Measurements from ENCODE around the gene TRIM45.
"Not testable (repeated sequence)": the region's sequence is repeated elsewhere in the genome, so short reads cannot be mapped to it uniquely, and the experiment has no call there.

TRIM45 gene

GRCh38 chr1:117113199-117113598, 8.3 kb downstream of the TRIM45 start:
- peaks cover 20% of the 10 kb centered on the region for H3K36me3 ChIP-seq (ENCODE audit: control insufficient read depth, insufficient read depth, low read length)
- peaks cover 11% of the 10 kb centered on the region for H3K4me1 ChIP-seq (ENCODE audit: control insufficient read depth, insufficient read depth, low read length)
- no peaks in the 10 kb centered on the region for H3K27me3 ChIP-seq (ENCODE audit: control insufficient read depth, insufficient read depth, low read length)
- no peak overlapping the region for H3K9ac ChIP-seq (ENCODE audit: low read depth, low read length)
- no peak overlapping the region for H3K4me3 ChIP-seq (ENCODE audit: low read depth, low read length)
- no peaks in the 10 kb centered on the region for H3K9me3 ChIP-seq (ENCODE audit: control insufficient read depth, insufficient read depth, low read length)

- peaks cover 15% of the 10 kb centered on the region for H3K36me3 ChIP-seq (ENCODE audit: control insufficient read depth, insufficient read depth, low read length)
- H3K4me3 ChIP-seq (ENCODE audit: low read depth, low read length): no peak overlapping the region
- no peaks in the 10 kb centered on the region for H3K27me3 ChIP-seq (ENCODE audit: control insufficient read depth, insufficient read depth, low read length)
- H3K9me3 ChIP-seq (ENCODE audit: control insufficient read depth, insufficient read depth, low read length): no peaks in the 10 kb centered on the region
- no peak overlapping the region for H3K9ac ChIP-seq (ENCODE audit: low read depth, low read length)
- H3K4me1 ChIP-seq (ENCODE audit: control insufficient read depth, insufficient read depth, low read length): peaks cover 11% of the 10 kb centered on the region
These were observed 9.4 kb downstream of the TRIM45 start for GRCh38 chr1:117112047-117112717.

GRCh38 chr1:117110774-117111173, 10.8 kb downstream of the TRIM45 start:
- Histone ChIP-seq H3K9me3 (ENCODE audit: control insufficient read depth, insufficient read depth, low read length) (no peaks in the 10 kb centered on the region), H3K9ac (ENCODE audit: low read depth, low read length) (no peak overlapping the region), H3K4me3 (ENCODE audit: low read depth, low read length) (no peak overlapping the region), H3K36me3 (ENCODE audit: control insufficient read depth, insufficient read depth, low read length) (peaks cover 7% of the 10 kb centered on the region), H3K27me3 (ENCODE audit: control insufficient read depth, insufficient read depth, low read length) (no peaks in the 10 kb centered on the region), H3K4me1 (ENCODE audit: control insufficient read depth, insufficient read depth, low read length) (peaks cover 9% of the 10 kb centered on the region)

GRCh38 chr1:117107364-117107763, 14.2 kb downstream of the TRIM45 start:
- Histone ChIP-seq H3K9ac (ENCODE audit: low read depth, low read length) (no peak overlapping the region), H3K36me3 (ENCODE audit: control insufficient read depth, insufficient read depth, low read length) (peaks cover 4% of the 10 kb centered on the region), H3K9me3 (ENCODE audit: control insufficient read depth, insufficient read depth, low read length) (no peaks in the 10 kb centered on the region), H3K27me3 (ENCODE audit: control insufficient read depth, insufficient read depth, low read length) (no peaks in the 10 kb centered on the region), H3K4me1 (ENCODE audit: control insufficient read depth, insufficient read depth, low read length) (peaks cover 4% of the 10 kb centered on the region), H3K4me3 (ENCODE audit: low read depth, low read length) (no peak overlapping the region)

- H3K27me3 ChIP-seq (ENCODE audit: control insufficient read depth, insufficient read depth, low read length): no peaks in the 10 kb centered on the region
- no peaks in the 10 kb centered on the region for H3K9me3 ChIP-seq (ENCODE audit: control insufficient read depth, insufficient read depth, low read length)
- H3K4me3 ChIP-seq (ENCODE audit: low read depth, low read length): no peak overlapping the region
- no peaks in the 10 kb centered on the region for H3K4me1 ChIP-seq (ENCODE audit: control insufficient read depth, insufficient read depth, low read length)
- no peak overlapping the region for H3K9ac ChIP-seq (ENCODE audit: low read depth, low read length)
- H3K36me3 ChIP-seq (ENCODE audit: control insufficient read depth, insufficient read depth, low read length): peaks cover 4% of the 10 kb centered on the region
These were observed 15.1 kb downstream of the TRIM45 start for GRCh38 chr1:117106478-117106877.

GRCh38 chr1:117105722-117106121, 15.8 kb downstream of the TRIM45 start:
- Histone ChIP-seq H3K36me3 (ENCODE audit: control insufficient read depth, insufficient read depth, low read length) (peaks cover 7% of the 10 kb centered on the region), H3K4me1 (ENCODE audit: control insufficient read depth, insufficient read depth, low read length) (no peaks in the 10 kb centered on the region), H3K4me3 (ENCODE audit: low read depth, low read length) (no peak overlapping the region), H3K27me3 (ENCODE audit: control insufficient read depth, insufficient read depth, low read length) (no peaks in the 10 kb centered on the region), H3K9ac (ENCODE audit: low read depth, low read length) (no peak overlapping the region), H3K9me3 (ENCODE audit: control insufficient read depth, insufficient read depth, low read length) (no peaks in the 10 kb centered on the region)

- H3K9me3 ChIP-seq (ENCODE audit: control insufficient read depth, insufficient read depth, low read length): no peaks in the 10 kb centered on the region
- no peaks in the 10 kb centered on the region for H3K27me3 ChIP-seq (ENCODE audit: control insufficient read depth, insufficient read depth, low read length)
- peaks cover 12% of the 10 kb centered on the region for H3K36me3 ChIP-seq (ENCODE audit: control insufficient read depth, insufficient read depth, low read length)
These were observed 16.6 kb downstream of the TRIM45 start for GRCh38 chr1:117104986-117105385.

GRCh38 chr1:117101858-117102257, 19.7 kb downstream of the TRIM45 start:
- not testable (repeated sequence) for H3K9me3 ChIP-seq (ENCODE audit: control insufficient read depth, insufficient read depth, low read length); H3K4me3 ChIP-seq (ENCODE audit: low read depth, low read length); H3K9ac ChIP-seq (ENCODE audit: low read depth, low read length); H3K27me3 ChIP-seq (ENCODE audit: control insufficient read depth, insufficient read depth, low read length); H3K4me1 ChIP-seq (ENCODE audit: control insufficient read depth, insufficient read depth, low read length)
- H3K36me3 ChIP-seq (ENCODE audit: control insufficient read depth, insufficient read depth, low read length): peaks cover 28% of the 10 kb centered on the region

More at GRCh38 chr1:117104986-117105385, 16.6 kb downstream of the TRIM45 start:
- Histone ChIP-seq H3K4me3 (ENCODE audit: low read depth, low read length) (no peak overlapping the region), H3K9ac (ENCODE audit: low read depth, low read length) (no peak overlapping the region), H3K4me1 (ENCODE audit: control insufficient read depth, insufficient read depth, low read length) (no peaks in the 10 kb centered on the region)

- no peaks in the 10 kb centered on the region for H3K4me1 ChIP-seq (ENCODE audit: control insufficient read depth, insufficient read depth, low read length)
These were observed 20.2 kb downstream of the TRIM45 start for GRCh38 chr1:117101334-117101733.

GRCh38 chr1:117098287-117098890, 23.2 kb downstream of the TRIM45 start:
- peaks cover 45% of the 10 kb centered on the region for H3K36me3 ChIP-seq (ENCODE audit: control insufficient read depth, insufficient read depth, low read length)
- H3K9me3 ChIP-seq (ENCODE audit: control insufficient read depth, insufficient read depth, low read length): no peaks in the 10 kb centered on the region
- no peak overlapping the region for H3K4me3 ChIP-seq (ENCODE audit: low read depth, low read length)
- no peak overlapping the region for H3K9ac ChIP-seq (ENCODE audit: low read depth, low read length)
- no peaks in the 10 kb centered on the region for H3K27me3 ChIP-seq (ENCODE audit: control insufficient read depth, insufficient read depth, low read length)
- no peaks in the 10 kb centered on the region for H3K4me1 ChIP-seq (ENCODE audit: control insufficient read depth, insufficient read depth, low read length)

More at GRCh38 chr1:117101334-117101733, 20.2 kb downstream of the TRIM45 start:
- Histone ChIP-seq H3K36me3 (ENCODE audit: control insufficient read depth, insufficient read depth, low read length) (peaks cover 28% of the 10 kb centered on the region), H3K27me3 (ENCODE audit: control insufficient read depth, insufficient read depth, low read length) (no peaks in the 10 kb centered on the region), H3K4me3 (ENCODE audit: low read depth, low read length) (no peak overlapping the region), H3K9ac (ENCODE audit: low read depth, low read length) (no peak overlapping the region), H3K9me3 (ENCODE audit: control insufficient read depth, insufficient read depth, low read length) (no peaks in the 10 kb centered on the region)

- no peak overlapping the region for H3K4me3 ChIP-seq (ENCODE audit: low read depth, low read length)
- H3K9ac ChIP-seq (ENCODE audit: low read depth, low read length): no peak overlapping the region
- no peaks in the 10 kb centered on the region for H3K9me3 ChIP-seq (ENCODE audit: control insufficient read depth, insufficient read depth, low read length)
- peaks cover 5% of the 10 kb centered on the region for H3K4me1 ChIP-seq (ENCODE audit: control insufficient read depth, insufficient read depth, low read length)
- H3K27me3 ChIP-seq (ENCODE audit: control insufficient read depth, insufficient read depth, low read length): no peaks in the 10 kb centered on the region
- peaks cover 44% of the 10 kb centered on the region for H3K36me3 ChIP-seq (ENCODE audit: control insufficient read depth, insufficient read depth, low read length)
These were observed 24.1 kb downstream of the TRIM45 start for GRCh38 chr1:117097443-117097842.

- H3K27me3 ChIP-seq (ENCODE audit: control insufficient read depth, insufficient read depth, low read length): no peaks in the 10 kb centered on the region
- no peak overlapping the region for H3K4me3 ChIP-seq (ENCODE audit: low read depth, low read length)
- no peak overlapping the region for H3K9ac ChIP-seq (ENCODE audit: low read depth, low read length)
- H3K4me1 ChIP-seq (ENCODE audit: control insufficient read depth, insufficient read depth, low read length): peaks cover 5% of the 10 kb centered on the region
- H3K36me3 ChIP-seq (ENCODE audit: control insufficient read depth, insufficient read depth, low read length): peaks cover 44% of the 10 kb centered on the region
- no peaks in the 10 kb centered on the region for H3K9me3 ChIP-seq (ENCODE audit: control insufficient read depth, insufficient read depth, low read length)
These were observed 24.6 kb downstream of the TRIM45 start for GRCh38 chr1:117096951-117097408.

Data from iPS-15b (cell line).